ENCODE results near the gene STEAP4. TPM values are rescaled to one million over a fixed set of nuclear protein-coding genes. Genes with fewer than 3 reads are reported as not detected.
"Not testable (repeated sequence)": the region's sequence is repeated elsewhere in the genome, so short reads cannot be mapped to it uniquely, and the experiment has no call there.

The STEAP4 gene
- total RNA-seq, 2 donors from 2014 or later = 124 to 202 TPM

DNA sequence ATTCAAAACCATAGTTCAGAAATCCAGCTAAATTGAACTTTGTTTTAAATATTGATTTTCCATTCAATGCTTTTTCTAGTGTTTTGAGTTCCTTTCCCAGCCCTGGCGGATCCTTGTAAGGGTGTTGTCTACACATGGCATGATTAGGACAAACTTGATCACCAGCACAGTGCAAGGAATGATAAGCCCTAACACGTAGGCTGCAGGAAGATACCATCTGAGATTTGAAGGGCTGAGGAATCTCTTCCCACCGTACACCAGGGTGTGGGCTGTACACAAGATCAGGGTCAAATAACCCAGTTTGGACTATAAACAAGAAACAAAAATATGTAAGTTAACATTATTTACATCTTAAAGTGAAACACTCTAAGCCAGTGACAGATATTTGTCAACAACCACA is 27.4 kb downstream of the STEAP4 start:
- intact Hi-C loops (cut with DNase I) = no loop called here
- DNase-seq (ENCODE audit: low spot score) = no peak

DNA sequence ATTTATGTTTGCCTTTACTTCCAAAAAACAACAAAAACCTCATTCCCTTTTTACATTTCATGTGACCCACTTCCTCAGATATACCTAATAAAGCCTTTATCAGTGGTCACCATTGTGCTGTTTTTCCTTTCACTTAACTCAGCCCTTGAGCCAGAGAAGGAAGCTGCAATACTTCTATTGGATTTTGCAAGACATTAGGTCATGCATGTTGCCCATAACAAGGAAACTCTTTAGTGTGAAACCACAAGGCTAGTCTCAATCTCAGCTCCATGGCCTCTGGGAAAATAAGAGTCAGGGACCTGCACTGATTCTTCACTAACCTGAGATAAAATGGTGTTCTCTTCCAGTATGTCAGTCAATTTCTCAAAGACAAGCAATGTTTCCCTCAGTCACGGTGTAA is 27.8 kb downstream of the STEAP4 start:
- DNase-seq (ENCODE audit: low spot score) = no peak
- intact Hi-C loops (cut with DNase I) = no loop called here

DNA sequence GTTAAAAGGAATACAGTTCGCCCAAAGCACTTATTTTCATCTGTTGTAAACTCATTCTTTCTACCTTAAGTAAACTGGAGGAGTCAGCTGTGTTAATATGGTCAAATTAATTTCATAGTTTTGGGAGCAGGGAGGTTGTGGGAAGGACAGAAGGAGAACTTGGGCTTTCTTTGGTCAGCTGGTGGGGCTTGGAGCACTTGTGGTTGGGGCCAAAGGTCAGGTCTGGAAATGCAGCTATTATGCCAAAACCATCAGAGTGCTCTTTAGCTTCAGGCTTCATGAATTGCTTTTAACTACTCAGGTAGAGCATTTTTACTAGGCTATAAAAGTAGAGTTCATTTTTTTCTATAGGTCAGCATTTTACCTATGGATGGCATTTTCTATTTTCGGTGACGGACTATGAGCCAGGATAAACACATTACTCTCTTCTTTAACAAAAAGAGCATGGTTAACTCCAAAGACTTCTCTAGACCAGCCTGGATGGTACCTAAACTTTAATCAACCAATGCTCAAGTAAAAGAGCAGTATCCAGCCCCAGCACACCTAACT is 30.0 kb downstream of the STEAP4 start:
- DNase-seq (ENCODE audit: low spot score) = no peak
- intact Hi-C loops (cut with DNase I) = no loop called here

DNA sequence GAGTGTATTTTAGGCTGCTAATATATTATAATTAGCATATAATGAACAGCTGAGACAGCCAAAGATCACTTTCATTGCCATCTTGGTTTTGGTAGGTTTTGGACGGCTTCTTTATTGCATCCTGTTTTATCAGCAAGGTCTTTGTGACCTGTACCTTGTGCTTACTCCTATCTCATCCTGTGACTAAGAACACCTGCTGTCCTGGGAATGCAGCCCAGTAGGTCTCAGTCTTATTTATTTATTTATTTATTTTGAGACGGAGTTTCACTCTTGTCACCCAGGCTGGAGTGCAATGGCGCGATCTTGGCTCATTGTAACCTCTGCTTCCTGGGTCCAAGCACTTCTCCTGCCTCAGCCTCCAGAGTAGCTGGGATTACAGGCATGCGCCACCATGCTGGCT is 31.8 kb downstream of the STEAP4 start:
- intact Hi-C loops (cut with DNase I); DNase-seq (ENCODE audit: low spot score): not testable (repeated sequence)

DNA sequence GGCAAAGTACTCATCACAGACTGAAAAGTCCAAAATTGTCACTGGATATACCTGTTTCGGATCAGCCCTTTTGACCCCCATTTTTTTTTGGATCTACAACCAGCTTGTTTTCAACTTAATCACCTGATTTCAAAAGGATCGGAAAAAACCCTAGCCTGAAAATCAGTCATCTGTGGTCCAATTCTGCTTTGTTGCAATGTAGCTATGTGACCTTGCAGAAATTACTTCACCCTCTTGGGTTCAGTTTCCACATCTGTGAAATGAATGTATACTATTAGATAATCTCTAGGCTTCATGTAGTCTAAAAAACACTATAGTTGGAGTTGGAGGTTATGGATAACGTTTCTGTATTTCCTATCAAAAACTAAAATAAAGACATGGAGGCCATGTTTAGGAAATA is 37.1 kb downstream of the STEAP4 start:
- DNase-seq (ENCODE audit: low spot score) = no peak
- intact Hi-C loops (cut with DNase I) = no loop called here

DNA sequence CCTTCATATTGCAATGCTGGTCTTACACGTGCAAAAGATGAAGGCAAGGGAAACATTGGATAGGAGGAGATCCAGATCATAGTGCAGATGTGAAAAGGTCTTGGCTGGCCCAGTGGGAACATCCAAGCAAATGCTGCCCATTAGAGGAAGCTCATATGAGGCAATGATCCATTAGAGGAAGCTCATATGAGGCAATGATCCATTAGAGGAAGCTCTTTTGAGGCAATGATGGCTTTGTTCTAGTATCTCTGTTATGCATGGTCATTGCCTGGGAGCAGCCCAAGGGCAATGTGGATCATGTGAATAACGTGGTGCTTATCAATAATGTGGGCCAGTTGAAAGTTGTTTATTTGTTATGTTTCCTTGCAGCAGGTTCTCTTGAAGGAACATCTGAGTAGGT is 37.8 kb downstream of the STEAP4 start:
- intact Hi-C loops (cut with DNase I) = no loop called here
- DNase-seq (ENCODE audit: low spot score) = no peak

DNA sequence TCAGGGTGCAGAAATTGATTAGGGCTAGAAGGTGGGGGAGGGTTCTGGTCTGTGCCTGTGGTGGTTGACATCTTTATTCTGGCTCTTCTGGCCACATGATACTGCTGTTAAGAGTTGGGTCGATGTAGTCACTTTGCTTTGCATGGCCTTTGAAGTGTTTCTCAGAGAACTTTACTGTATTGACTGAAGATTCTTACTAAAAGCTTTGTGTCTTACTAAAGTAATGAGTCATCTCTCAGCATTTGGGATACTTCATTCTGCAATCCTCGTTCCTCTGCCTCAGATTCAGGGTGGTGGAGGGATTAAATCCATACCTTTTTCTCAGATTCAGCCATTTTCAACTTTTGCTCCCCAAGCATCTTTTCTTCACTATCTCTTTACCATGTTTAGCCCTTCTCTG is 38.6 kb downstream of the STEAP4 start:
- intact Hi-C loops (cut with DNase I) = no loop called here
- DNase-seq (ENCODE audit: low spot score) = no peak

DNA sequence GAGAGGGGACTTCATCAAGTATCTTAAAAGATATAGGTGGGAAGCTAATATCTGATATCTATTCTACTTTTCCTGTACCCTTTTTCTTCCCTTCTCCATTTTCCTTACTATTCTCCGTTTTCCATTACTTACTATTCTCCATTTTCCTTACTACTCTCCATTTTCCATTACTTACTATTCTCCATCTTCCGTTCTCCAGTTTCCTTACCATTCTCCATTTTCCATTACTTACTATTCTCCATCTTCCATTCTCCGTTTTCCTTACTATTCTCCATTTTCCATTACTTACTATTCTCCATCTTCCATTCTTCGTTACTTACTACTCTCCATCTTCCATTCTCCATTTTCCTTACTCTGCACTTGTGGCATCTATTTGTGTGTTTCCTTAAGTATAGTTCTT is 39.3 kb downstream of the STEAP4 start:
- intact Hi-C loops (cut with DNase I) = no loop called here
- no peak for DNase-seq (ENCODE audit: low spot score)

DNA sequence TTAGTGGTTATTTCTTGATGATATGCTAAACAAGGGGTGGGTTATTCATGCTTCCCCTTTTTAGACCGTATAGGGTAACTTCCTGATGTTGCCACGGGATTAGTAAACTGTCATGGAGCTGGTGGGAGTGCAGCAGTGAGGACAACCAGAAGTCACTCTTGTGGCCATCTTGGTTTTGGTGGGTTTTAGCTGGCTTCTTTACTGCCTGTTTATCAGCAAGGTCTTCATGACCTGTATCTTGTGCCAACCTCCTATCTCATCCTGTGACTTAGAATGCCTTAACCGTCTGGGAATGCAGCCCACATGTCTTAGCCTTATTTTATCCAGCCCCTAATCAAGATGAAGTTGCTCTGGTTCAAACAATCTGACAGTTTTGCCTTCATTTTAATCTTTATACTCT is 41.7 kb downstream of the STEAP4 start:
- intact Hi-C loops (cut with DNase I); DNase-seq (ENCODE audit: low spot score): not testable (repeated sequence)

DNA sequence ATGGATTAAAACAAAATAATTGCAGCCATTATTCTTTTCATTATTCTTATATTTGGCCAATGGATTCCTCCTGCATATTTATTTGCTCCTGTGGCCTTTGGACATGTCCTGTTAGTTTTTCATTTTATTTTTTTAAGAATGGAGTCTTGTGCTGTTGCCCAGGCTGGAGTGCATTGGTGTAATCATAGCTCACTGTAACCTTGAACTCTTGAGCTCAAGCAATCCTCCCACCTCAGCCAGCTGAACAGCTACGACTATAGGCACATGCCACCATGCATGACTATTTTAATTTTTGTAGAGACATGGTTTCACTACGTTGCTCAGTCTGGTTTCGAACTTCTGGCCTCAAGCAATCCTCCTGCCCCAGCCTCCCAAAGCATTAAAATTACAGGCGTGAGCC is 44.1 kb downstream of the STEAP4 start:
- no peak for DNase-seq (ENCODE audit: low spot score)
- intact Hi-C loops (cut with DNase I) = no loop called here

DNA sequence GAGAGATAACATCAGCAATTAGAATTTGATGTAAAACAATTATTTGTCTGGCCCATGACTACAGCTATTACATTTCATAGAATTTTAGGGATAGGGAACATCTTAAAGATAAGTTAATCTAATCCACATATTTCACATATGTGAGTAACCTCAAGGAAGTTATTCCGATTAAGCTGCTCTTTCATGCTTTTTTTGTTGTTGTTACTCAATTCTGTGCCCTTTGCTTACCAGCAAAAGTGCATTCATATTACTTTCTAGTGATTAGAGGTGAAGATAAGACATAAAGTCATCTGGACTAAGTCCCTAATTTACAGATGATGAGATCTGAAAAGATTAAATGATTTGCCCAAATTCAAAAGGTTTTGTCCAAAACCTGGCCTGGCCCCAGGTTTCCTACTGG is 46.0 kb downstream of the STEAP4 start:
- DNase-seq (ENCODE audit: low spot score) = no peak
- intact Hi-C loops (cut with DNase I) = loop anchor here in 1 of 2 donors (1.0 kb wide), 1 partner anchor 8 kb away; no protein-coding TSS in a partner anchor

DNA sequence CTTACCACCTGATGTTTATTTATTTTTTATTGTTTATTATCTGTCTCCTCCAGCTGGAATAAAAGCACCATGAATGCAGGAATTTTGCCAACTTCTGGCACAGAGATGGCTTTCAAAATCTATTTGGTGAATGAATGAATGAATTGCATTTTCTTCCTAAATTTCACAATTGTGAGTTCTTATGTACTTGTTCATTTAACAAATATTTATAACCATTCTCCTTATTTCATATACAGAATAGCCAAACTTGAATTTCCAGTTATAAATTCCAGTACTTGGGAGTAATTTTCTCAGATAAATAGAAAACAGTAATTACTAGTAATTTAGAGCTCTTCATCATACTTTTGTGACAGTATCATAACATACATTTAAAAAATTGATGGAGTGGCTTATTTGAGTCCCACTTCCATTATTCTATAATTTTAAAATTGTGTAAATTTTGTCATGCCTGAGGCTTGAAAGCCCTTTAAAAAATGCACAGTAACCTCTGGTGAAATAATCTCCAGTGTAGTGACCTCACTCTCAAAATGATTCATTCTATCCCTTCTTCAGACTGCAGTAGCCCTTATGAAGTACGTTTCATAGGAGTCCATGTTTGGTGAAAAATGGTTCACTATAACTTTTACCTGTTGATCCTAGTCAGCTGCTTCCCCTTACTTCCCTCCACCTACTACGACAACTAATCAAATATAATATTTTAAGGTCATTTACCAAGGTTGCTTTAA is 46.9 kb downstream of the STEAP4 start:
- DNase-seq (ENCODE audit: low spot score) = no peak
- intact Hi-C loops (cut with DNase I) = no loop called here

DNA sequence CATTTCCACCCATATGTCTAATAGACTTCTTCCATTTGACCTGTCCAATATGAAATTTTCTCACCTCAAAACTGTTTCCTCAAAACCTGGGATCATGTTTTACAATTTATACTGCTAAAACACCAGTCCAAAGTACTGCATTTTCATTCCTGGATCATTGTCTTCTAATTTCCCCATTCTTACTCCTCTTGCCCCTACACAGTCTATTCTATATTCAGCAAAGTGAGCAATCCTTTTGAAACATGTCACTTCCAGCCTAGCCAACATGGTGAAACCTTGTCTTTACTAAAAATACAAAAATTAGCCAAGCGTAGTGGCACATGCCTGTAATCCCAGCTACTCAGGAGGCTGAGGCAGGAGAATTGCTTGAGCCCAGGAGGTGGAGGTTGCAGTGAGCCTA is 48.4 kb downstream of the STEAP4 start:
- DNase-seq (ENCODE audit: low spot score); intact Hi-C loops (cut with DNase I): not testable (repeated sequence)

DNA sequence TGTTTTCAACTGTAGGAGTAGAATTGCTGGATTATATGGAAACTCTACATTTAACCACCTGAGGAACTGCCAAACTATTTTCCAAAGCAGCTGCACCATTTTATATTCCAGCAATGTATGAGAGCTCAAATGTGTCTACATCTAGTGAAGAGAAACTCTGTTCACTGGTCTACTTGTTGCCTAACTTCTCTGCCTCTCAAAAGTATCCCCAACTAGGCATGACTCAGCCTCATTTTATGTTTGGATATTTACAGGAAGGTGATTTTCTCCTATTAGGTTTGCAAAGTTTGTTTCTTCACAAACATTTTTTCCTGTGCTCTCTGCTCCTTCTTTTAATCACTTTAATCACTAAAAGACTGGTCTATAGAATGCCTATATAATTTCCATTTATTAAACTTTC is 49.8 kb downstream of the STEAP4 start:
- intact Hi-C loops (cut with DNase I) = no loop called here
- DNase-seq (ENCODE audit: low spot score) = no peak

DNA sequence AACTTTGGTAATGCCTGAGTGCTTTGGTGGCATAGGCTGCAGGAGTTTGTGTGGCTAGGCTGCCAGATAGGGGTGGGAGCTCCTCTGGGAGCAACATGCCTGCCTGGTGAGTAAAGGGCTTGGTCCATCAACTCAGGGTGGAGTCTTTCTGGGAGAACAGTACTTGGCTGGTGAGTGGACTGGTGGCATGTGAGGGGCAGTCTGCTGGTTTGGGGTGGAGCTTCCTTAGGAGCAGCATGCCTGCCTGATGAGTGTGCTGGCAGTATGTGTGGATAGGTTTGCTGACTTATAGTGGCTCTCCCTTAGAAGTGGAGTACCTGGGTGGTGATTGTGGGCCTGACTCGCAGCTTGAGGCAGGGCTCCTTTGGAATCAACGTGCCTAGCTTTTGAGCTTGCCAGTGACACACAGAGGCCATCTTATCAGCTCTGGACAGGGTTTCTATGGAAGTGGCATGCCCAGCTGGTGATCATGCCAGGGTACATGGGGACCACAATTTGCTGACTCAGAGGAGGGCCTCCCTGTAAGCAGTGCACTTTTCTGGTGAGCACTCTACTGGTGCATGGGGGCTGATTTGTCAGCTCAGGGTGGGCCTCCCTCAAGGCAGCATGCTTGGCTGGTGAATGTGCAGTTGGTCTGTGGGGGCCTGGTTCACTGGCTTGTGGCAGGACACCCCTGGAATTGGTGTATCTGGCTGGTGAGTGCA is 51.8 kb downstream of the STEAP4 start:
- DNase-seq (ENCODE audit: low spot score) = no peak
- intact Hi-C loops (cut with DNase I) = no loop called here

DNA sequence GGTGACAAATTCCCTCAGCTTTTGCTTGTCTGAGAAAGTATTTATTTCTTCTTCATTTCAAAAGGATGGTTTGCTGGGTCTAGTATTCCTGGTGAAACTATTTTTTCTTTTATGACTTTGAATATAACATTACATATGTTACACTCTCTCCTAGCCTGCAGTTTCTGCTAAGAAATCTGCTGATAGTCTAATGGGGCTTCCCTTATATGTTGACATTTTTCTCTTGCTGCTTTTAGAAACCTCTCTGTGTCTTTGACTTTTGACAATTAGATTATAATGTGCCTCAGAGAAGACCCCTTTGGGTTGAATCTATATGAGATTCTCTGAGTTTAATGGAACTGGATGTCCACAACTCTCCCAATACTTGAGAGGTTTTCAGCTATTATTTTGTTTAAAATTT is 53.1 kb downstream of the STEAP4 start:
- no peak for DNase-seq (ENCODE audit: low spot score)
- intact Hi-C loops (cut with DNase I) = no loop called here

DNA sequence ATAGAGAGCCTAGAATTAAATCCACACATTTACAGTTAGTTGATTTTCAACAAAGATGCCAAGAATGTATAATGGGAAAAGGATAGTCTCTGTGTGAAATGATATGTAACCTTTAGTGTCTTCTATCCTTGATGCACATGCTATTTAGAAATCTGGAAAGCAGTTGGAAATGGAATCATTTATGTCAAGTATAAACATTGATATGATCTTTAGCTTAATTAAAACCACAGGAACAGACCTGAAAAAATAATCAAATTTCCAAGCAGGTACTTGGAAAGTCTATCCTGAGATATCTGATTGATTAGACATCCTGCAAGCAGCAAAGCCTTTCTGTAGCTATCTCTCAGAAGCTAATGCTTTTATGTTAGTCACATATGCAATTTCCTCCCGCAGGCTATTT is 62.4 kb downstream of the STEAP4 start:
- no peak for DNase-seq (ENCODE audit: low spot score)
- intact Hi-C loops (cut with DNase I) = no loop called here

DNA sequence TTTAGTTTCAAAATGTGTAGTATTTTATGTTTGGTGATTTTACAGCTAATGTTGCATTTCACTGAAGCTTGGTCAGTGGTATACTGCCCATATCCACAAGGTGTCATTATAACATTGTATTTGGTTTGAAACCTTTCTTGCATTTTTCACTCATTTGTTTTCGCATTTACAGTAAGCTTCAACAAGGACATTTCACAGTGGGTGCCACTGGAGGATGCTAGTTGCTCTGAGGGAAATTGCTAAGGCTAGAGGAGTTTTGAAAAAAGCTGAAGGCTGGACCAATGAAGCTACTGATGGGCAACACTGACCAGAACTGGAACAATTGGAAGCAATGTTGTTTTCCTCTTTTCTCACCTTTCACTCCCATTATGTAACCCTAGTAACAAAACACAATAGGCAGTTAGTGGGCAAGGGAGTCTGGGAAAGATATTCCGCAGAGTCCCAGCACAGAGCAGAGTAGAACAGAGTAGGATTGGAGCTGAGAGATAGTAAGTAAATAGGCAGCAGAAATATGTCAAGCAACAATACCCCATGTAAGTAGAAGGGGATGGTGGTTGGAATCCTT is 63.3 kb downstream of the STEAP4 start:
- DNase-seq (ENCODE audit: low spot score) = peak; percentile 62

DNA sequence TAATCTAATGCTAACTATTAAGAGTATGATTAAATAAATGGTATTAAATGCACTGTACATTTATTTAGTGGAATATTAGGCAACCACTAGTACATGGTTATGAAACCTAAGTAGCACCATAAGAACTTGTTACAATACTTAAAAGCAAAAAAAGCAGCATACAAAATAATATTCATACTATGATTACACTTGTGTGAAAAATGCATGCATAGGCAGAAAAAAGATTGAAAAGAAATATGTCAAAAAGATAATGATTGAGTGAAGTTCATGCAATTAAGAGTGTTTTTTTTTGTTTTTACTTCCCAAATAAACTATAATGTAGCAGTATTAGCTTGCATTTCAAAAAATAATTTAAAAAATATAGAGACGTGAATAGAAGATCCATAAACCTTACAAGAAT is 66.8 kb downstream of the STEAP4 start:
- DNase-seq (ENCODE audit: low spot score) = no peak
- intact Hi-C loops (cut with DNase I) = no loop called here

More for the DNA sequence above, 63.3 kb downstream of the STEAP4 start:
- intact Hi-C loops (cut with DNase I) = no loop called here

DNA sequence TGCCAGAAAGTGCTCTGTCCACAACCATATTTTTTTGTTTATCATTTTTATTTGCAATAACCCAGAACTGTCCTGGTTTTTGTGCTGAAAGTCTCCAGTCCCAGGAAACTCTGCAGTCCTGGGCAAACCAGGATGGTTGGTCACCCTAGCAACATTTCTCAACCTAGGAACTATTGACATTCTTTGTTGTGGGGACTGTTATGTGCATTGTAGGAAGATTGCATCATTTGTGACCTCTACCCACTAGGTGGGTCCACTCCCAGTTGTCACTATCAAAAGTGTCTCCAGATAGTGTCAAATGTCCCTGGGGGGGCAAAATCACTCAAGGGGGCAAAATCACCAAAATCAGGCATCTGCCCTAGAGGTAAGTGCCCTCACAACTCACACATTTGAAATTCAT is 72.9 kb downstream of the STEAP4 start:
- DNase-seq (ENCODE audit: low spot score) = no peak
- intact Hi-C loops (cut with DNase I) = no loop called here

DNA sequence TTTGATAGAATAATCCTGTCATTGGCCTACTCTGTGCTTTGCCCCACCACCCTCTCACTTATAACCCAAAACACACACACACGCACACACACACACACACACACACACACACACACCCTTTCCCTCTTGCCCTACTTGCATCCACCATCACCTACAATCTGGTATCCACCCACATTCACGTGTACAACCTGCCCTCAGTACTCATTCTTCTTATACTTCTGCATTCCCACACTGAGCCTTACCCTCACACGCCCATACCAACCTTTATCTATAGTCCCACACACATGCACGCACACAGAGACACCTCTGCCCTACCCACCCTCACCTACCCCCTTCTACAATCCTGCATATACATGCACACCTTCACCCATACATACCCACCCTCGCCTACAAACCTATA is 76.0 kb downstream of the STEAP4 start:
- intact Hi-C loops (cut with DNase I) = no loop called here
- no peak for DNase-seq (ENCODE audit: low spot score)

All from posterior vena cava (tissue), 2 donors.